Measurements from ENCODE around the gene SLC37A4.
"Not testable (repeated sequence)": the region's sequence is repeated elsewhere in the genome, so short reads cannot be mapped to it uniquely, and the experiment has no call there.

Gene SLC37A4

GRCh38 chr11:119030329-119031047, at the start of gene SLC37A4:
TSS of gene SLC37A4 (minus strand) at chr11:119030877.
- peak; percentile 95 to 99 (median 96) for DNase-seq

GRCh38 chr11:119078675-119079420, 48.2 kb upstream of the SLC37A4 start:
- no peak for DNase-seq

- no peak for DNase-seq
Measured at GRCh38 chr11:119077839-119078238, 47.2 kb upstream of the SLC37A4 start.

GRCh38 chr11:119067371-119068222, 36.9 kb upstream of the SLC37A4 start, which contains the start of gene VPS11:
TSS of gene VPS11 (plus strand) at chr11:119067818. CDS start at chr11:119067824, 6 bp downstream.
- DNase-seq, result peak; percentile 94 to 98 (median 96)

- peak; percentile 14 to 58 (median 26) for DNase-seq
Measured at GRCh38 chr11:119065369-119065768, 34.7 kb upstream of the SLC37A4 start.

- no peak for DNase-seq
Measured at GRCh38 chr11:119062779-119063178, 32.1 kb upstream of the SLC37A4 start.

- DNase-seq, result no peak
Measured at GRCh38 chr11:119061256-119061655, 30.6 kb upstream of the SLC37A4 start.

- not testable (repeated sequence) for DNase-seq
Measured at GRCh38 chr11:119059128-119059527, 28.5 kb upstream of the SLC37A4 start.

- DNase-seq, result peak; percentile 95 to 98 (median 97)
Measured at GRCh38 chr11:119057000-119057769, 26.5 kb upstream of the SLC37A4 start, which contains the start of gene HYOU1. TSS of gene HYOU1 (minus strand) at chr11:119057205. CDS start at chr11:119056160, 1,045 bp downstream.

- DNase-seq, result peak in 5 of 6 experiments; percentile 15 to 59 (median 52)
Measured at GRCh38 chr11:119056421-119056999, 25.8 kb upstream of the SLC37A4 start.

- peak in 1 of 6 experiments; percentile 4 for DNase-seq
Measured at GRCh38 chr11:119055901-119056300, 25.2 kb upstream of the SLC37A4 start.

GRCh38 chr11:119054418-119054817, 23.7 kb upstream of the SLC37A4 start:
- DNase-seq, result no peak

- DNase-seq, result no peak
Measured at GRCh38 chr11:119052163-119052814, 21.6 kb upstream of the SLC37A4 start.

GRCh38 chr11:119051440-119052162, 20.9 kb upstream of the SLC37A4 start:
- DNase-seq, result no peak

- DNase-seq, result no peak
Measured at GRCh38 chr11:119049081-119049480, 18.4 kb upstream of the SLC37A4 start.

GRCh38 chr11:119048644-119049043, 18.0 kb upstream of the SLC37A4 start:
- DNase-seq, result no peak

- DNase-seq, result no peak
Measured at GRCh38 chr11:119047205-119047604, 16.5 kb upstream of the SLC37A4 start.

GRCh38 chr11:119046489-119046888, 15.8 kb upstream of the SLC37A4 start:
- DNase-seq, result no peak

GRCh38 chr11:119044708-119045107, 14.0 kb upstream of the SLC37A4 start:
- no peak for DNase-seq

- DNase-seq, result no peak
Measured at GRCh38 chr11:119042927-119043326, 12.2 kb upstream of the SLC37A4 start.

Measured in stimulated activated naive CD4-positive, alpha-beta T cell (primary cell).